Measurements from ENCODE around the gene DOCK11.
"Not testable (repeated sequence)": the region's sequence is repeated elsewhere in the genome, so short reads cannot be mapped to it uniquely, and the experiment has no call there.

DOCK11 gene

GRCh38 chrX:118495061-118495921, at the start of gene DOCK11:
TSS of gene DOCK11 (plus strand) at chrX:118495815. CDS start at chrX:118495972, 157 bp downstream.
- peak; percentile 87 for DNase-seq

GRCh38 chrX:118448273-118448783, 47.3 kb upstream of the DOCK11 start:
- no peak for DNase-seq

- no peak for DNase-seq
Measured at GRCh38 chrX:118455013-118455412, 40.6 kb upstream of the DOCK11 start.

GRCh38 chrX:118459494-118459893, 36.1 kb upstream of the DOCK11 start:
- peak; percentile 29 for DNase-seq

GRCh38 chrX:118464501-118464900, 31.1 kb upstream of the DOCK11 start:
- DNase-seq, result no peak

GRCh38 chrX:118468122-118468521, 27.5 kb upstream of the DOCK11 start:
- no peak for DNase-seq

- DNase-seq, result not testable (repeated sequence)
Measured at GRCh38 chrX:118470721-118471347, 24.8 kb upstream of the DOCK11 start.

- DNase-seq, result no peak
Measured at GRCh38 chrX:118474586-118474985, 21.0 kb upstream of the DOCK11 start.

GRCh38 chrX:118475903-118476302, 19.7 kb upstream of the DOCK11 start:
- no peak for DNase-seq

- DNase-seq, result no peak
Measured at GRCh38 chrX:118480172-118480571, 15.4 kb upstream of the DOCK11 start.

- DNase-seq, result not testable (repeated sequence)
Measured at GRCh38 chrX:118482384-118482783, 13.2 kb upstream of the DOCK11 start.

GRCh38 chrX:118484216-118484903, 11.3 kb upstream of the DOCK11 start:
- DNase-seq, result no peak

GRCh38 chrX:118486693-118487092, 8.9 kb upstream of the DOCK11 start:
- DNase-seq, result not testable (repeated sequence)

GRCh38 chrX:118493016-118493415, 2.6 kb upstream of the DOCK11 start:
- no peak for DNase-seq

GRCh38 chrX:118493653-118494297, 1.8 kb upstream of the DOCK11 start:
- no peak for DNase-seq

- peak; percentile 85 for DNase-seq
Measured at GRCh38 chrX:118495958-118496762, 545 bp downstream of the DOCK11 start.

GRCh38 chrX:118496763-118497079, 1.1 kb downstream of the DOCK11 start:
- no peak for DNase-seq

- peak; percentile 41 for DNase-seq
Measured at GRCh38 chrX:118497180-118497818, 1.7 kb downstream of the DOCK11 start.

- no peak for DNase-seq
Measured at GRCh38 chrX:118498351-118498750, 2.7 kb downstream of the DOCK11 start.

- DNase-seq, result no peak
Measured at GRCh38 chrX:118498755-118499154, 3.1 kb downstream of the DOCK11 start.

GRCh38 chrX:118499295-118499694, 3.7 kb downstream of the DOCK11 start:
- no peak for DNase-seq

All from CD4-positive, alpha-beta T cell treated with Interleukin-6 for 4 hours (primary cell).